ENCODE results near the gene CFAP206. TPM values are rescaled to one million over a fixed set of nuclear protein-coding genes. Genes with fewer than 3 reads are reported as not detected.

CFAP206 gene
- total and polyA plus RNA-seq, 2 donors: 0.05 to 0.43 TPM

DNA sequence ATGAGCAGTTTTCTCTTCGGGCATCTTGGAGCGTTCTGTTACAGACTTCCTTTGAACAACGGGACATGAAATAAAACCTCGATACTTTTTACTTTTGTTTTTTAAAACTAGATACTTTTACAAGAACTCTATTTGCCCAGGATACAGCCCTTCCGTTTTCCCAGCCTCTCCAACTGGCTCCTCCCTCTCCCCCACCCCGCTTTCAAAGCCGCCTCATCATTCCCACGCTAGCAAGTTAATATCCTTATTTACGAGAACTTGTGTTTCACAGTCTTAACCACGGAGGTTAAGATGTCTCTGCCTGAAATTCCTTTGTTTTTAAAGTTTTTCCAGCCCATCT is 241 bp upstream of the CFAP206 start:
- WGBS: 1% methylated on average over 10 of the region's 10 CpGs

DNA sequence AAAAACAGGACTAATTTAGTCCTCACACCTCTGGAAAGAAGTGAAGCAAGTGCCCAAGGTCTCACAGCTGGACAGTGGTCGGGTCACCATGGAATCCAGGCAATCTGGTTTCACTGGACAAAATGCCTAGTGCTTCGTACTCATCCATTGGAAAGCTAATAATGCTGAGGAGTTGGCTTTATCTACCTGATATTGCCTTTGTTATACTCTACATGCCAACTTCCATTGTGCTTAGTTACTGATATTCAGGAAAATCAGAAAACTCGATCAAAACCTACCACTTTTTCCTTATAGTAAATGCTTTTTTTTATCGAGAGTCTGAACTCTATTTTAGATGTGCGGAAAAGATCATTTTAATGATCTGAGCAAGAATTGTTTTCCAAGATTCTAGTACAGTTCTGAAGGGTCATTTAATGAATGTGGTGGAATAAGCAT is 966 bp downstream of the CFAP206 start:
- peaks cover 2 to 6% of the 10 kb centered on the region in 2 donors for H3K4me1 ChIP-seq (ENCODE audit: control insufficient read depth in 2 of 2, insufficient read depth in 2 of 2, low read length in 2 of 2)
- WGBS: 49% methylated on average over 5 of the region's 5 CpGs
- H3K36me3 ChIP-seq (ENCODE audit: control insufficient read depth in 2 of 2, insufficient read depth in 2 of 2, low read length in 1 of 2): no peaks in the 10 kb centered on the region
- H3K27me3 ChIP-seq (ENCODE audit: control insufficient read depth in 2 of 2, insufficient read depth in 1 of 2, low read length in 1 of 2): peaks cover 3 to 16% of the 10 kb centered on the region in 2 donors
- no peaks in the 10 kb centered on the region for H3K9me3 ChIP-seq (ENCODE audit: control insufficient read depth in 2 of 2, insufficient read depth in 1 of 2, low read length in 1 of 2)
- peak overlapping the region; percentile 50 to 71 for H3K4me3 ChIP-seq (ENCODE audit: low read length in 2 of 2)
- peak overlapping the region; percentile 22 to 72 for H3K27ac ChIP-seq (ENCODE audit: low read depth in 1 of 2, low read length in 1 of 2)
- DNase-seq (ENCODE audit: low read depth in 6 of 9, low spot score in 9 of 9): no peak

More for the DNA sequence above, 241 bp upstream of the CFAP206 start:
- H3K27me3 ChIP-seq (ENCODE audit: control insufficient read depth in 2 of 2, insufficient read depth in 1 of 2, low read length in 1 of 2): peaks cover 3 to 16% of the 10 kb centered on the region in 2 donors
- H3K9me3 ChIP-seq (ENCODE audit: control insufficient read depth in 2 of 2, insufficient read depth in 1 of 2, low read length in 1 of 2): no peaks in the 10 kb centered on the region
- H3K27ac ChIP-seq (ENCODE audit: low read depth in 1 of 2, low read length in 1 of 2): no peak overlapping the region
- H3K4me3 ChIP-seq (ENCODE audit: low read length in 2 of 2): peak overlapping the region; percentile 50 to 71
- H3K4me1 ChIP-seq (ENCODE audit: control insufficient read depth in 2 of 2, insufficient read depth in 2 of 2, low read length in 2 of 2): peaks cover 2 to 6% of the 10 kb centered on the region in 2 donors
- DNase-seq (ENCODE audit: low read depth in 6 of 9, low spot score in 9 of 9): no peak
- H3K36me3 ChIP-seq (ENCODE audit: control insufficient read depth in 2 of 2, insufficient read depth in 2 of 2, low read length in 1 of 2): no peaks in the 10 kb centered on the region

DNA sequence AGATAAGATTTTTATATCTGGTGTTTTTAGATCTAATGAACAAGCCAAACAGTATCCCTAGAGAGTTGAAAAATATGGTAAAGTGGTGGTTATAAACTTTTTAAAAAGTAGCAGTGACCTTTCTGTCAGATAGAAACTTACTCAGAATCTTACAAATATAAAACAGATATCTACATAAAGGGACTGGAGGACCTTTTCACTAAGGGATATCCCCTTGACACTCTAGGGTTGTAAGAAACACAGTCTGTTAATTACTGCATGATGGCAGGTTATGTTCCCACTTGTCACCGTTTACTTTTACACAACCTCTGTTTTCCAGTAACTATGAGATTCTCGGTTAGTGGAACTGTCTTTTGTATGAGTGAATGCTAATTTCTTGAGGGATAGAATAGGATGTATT is 11.5 kb downstream of the CFAP206 start:
- H3K27ac ChIP-seq (ENCODE audit: low read depth in 1 of 2, low read length in 1 of 2): no peak overlapping the region
- H3K4me1 ChIP-seq (ENCODE audit: control insufficient read depth in 2 of 2, insufficient read depth in 2 of 2, low read length in 2 of 2): no peaks in the 10 kb centered on the region
- 96% methylated on average over 2 of the region's 2 CpGs for WGBS
- peaks cover 0 to 2% of the 10 kb centered on the region in 2 donors for H3K27me3 ChIP-seq (ENCODE audit: control insufficient read depth in 2 of 2, insufficient read depth in 1 of 2, low read length in 1 of 2)
- H3K4me3 ChIP-seq (ENCODE audit: low read length in 2 of 2): no peak overlapping the region
- no peak for DNase-seq (ENCODE audit: low read depth in 6 of 9, low spot score in 9 of 9)
- H3K36me3 ChIP-seq (ENCODE audit: control insufficient read depth in 2 of 2, insufficient read depth in 2 of 2, low read length in 1 of 2): no peaks in the 10 kb centered on the region
- H3K9me3 ChIP-seq (ENCODE audit: control insufficient read depth in 2 of 2, insufficient read depth in 1 of 2, low read length in 1 of 2): no peaks in the 10 kb centered on the region

DNA sequence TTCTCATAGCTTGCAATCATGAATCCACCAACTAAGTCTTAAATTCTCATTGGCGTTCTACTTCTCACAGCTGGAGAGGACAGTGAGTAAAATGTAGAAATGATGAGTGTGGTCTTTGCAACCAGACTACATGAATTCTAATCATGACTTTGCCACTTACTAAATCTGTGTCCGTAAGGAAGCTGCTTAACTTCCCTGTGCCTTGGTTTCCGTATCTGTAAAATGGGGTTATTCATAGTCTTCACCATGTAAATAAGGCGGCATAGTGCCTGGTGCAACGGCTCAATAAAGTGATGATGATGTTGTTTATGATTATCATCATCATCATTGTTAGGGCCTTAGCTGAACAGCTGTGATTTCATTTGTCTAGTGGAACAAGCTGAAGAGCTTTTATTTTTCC is 12.6 kb downstream of the CFAP206 start:
- no peaks in the 10 kb centered on the region for H3K27me3 ChIP-seq (ENCODE audit: control insufficient read depth in 2 of 2, insufficient read depth in 1 of 2, low read length in 1 of 2)
- H3K9me3 ChIP-seq (ENCODE audit: control insufficient read depth in 2 of 2, insufficient read depth in 1 of 2, low read length in 1 of 2): no peaks in the 10 kb centered on the region
- no peak for DNase-seq (ENCODE audit: low read depth in 6 of 9, low spot score in 9 of 9)
- H3K36me3 ChIP-seq (ENCODE audit: control insufficient read depth in 2 of 2, insufficient read depth in 2 of 2, low read length in 1 of 2): no peaks in the 10 kb centered on the region
- H3K27ac ChIP-seq (ENCODE audit: low read depth in 1 of 2, low read length in 1 of 2): no peak overlapping the region
- no peaks in the 10 kb centered on the region for H3K4me1 ChIP-seq (ENCODE audit: control insufficient read depth in 2 of 2, insufficient read depth in 2 of 2, low read length in 2 of 2)
- 96% methylated on average over 5 of the region's 5 CpGs for WGBS
- no peak overlapping the region for H3K4me3 ChIP-seq (ENCODE audit: low read length in 2 of 2)

DNA sequence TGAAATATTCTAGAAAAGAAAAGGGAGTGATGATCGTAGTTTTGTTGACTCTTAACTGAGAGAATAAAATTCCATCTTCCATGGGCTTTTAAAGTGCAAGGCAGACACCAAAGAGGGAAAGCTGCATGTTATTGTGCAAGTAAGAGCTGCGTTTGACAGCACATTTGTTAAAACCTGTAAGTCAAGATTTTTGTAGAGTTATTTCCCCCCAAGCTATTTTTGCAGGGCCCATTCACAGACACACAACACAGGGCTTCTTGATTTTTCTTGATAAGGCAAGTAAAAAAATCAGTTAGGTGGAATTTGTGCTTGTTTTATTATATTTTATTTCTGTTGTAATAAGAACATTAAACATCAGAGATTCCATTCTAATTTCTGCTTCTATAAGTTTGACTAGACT is 13.8 kb downstream of the CFAP206 start:
- Histone ChIP-seq H3K27ac (ENCODE audit: low read depth in 1 of 2, low read length in 1 of 2) (no peak overlapping the region), H3K36me3 (ENCODE audit: control insufficient read depth in 2 of 2, insufficient read depth in 2 of 2, low read length in 1 of 2) (no peaks in the 10 kb centered on the region), H3K4me3 (ENCODE audit: low read length in 2 of 2) (no peak overlapping the region), H3K27me3 (ENCODE audit: control insufficient read depth in 2 of 2, insufficient read depth in 1 of 2, low read length in 1 of 2) (no peaks in the 10 kb centered on the region), H3K4me1 (ENCODE audit: control insufficient read depth in 2 of 2, insufficient read depth in 2 of 2, low read length in 2 of 2) (no peaks in the 10 kb centered on the region), H3K9me3 (ENCODE audit: control insufficient read depth in 2 of 2, insufficient read depth in 1 of 2, low read length in 1 of 2) (no peaks in the 10 kb centered on the region)
- 79% methylated on average over 2 of the region's 2 CpGs for WGBS
- DNase-seq (ENCODE audit: low read depth in 6 of 9, low spot score in 9 of 9): no peak

DNA sequence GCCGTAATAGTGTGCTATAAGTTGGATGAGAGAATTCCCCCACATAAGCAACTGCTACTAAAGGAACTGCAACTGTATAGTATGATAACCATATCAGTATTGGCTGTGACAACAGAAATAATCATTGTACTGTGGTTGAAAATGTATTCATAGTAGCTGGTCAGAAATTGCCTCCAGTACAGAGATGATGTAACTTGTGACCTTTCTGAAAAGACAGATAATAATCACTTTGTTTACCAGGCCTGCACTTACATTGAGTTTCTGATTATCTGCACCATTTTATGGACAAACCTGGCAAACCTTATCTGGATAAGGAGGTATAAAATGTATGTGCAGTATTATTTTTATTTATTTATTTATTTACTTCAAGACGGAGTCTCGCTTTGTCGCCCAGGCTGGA is 19.0 kb downstream of the CFAP206 start:
- no peak overlapping the region for H3K4me3 ChIP-seq (ENCODE audit: low read length in 2 of 2)
- no peaks in the 10 kb centered on the region for H3K27me3 ChIP-seq (ENCODE audit: control insufficient read depth in 2 of 2, insufficient read depth in 1 of 2, low read length in 1 of 2)
- H3K4me1 ChIP-seq (ENCODE audit: control insufficient read depth in 2 of 2, insufficient read depth in 2 of 2, low read length in 2 of 2): no peaks in the 10 kb centered on the region
- no peaks in the 10 kb centered on the region for H3K9me3 ChIP-seq (ENCODE audit: control insufficient read depth in 2 of 2, insufficient read depth in 1 of 2, low read length in 1 of 2)
- WGBS: 98% methylated on average over 4 of the region's 4 CpGs
- H3K36me3 ChIP-seq (ENCODE audit: control insufficient read depth in 2 of 2, insufficient read depth in 2 of 2, low read length in 1 of 2): no peaks in the 10 kb centered on the region
- no peak for DNase-seq (ENCODE audit: low read depth in 6 of 9, low spot score in 9 of 9)
- no peak overlapping the region for H3K27ac ChIP-seq (ENCODE audit: low read depth in 1 of 2, low read length in 1 of 2)

DNA sequence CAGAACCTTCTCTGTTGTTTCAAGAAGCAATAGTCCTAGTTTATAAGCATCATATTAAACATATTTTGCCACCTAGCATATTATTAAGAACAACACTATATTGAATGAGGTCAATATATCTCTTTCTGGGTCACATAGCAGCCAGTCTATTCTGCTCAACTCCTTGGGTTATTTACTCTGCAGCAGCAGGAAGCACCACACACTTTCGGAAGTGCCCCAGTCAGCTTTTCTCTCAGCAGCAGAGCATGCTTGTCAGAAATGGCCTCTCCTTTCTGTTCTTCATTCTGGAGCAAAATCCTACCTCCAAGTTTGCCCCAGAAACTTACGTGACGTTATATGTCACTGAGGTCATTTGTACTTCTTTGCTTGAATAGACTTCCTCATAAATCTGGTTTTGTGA is 22.7 kb downstream of the CFAP206 start:
- H3K4me3 ChIP-seq (ENCODE audit: low read length in 2 of 2): no peak overlapping the region
- no peaks in the 10 kb centered on the region for H3K36me3 ChIP-seq (ENCODE audit: control insufficient read depth in 2 of 2, insufficient read depth in 2 of 2, low read length in 1 of 2)
- no peaks in the 10 kb centered on the region for H3K4me1 ChIP-seq (ENCODE audit: control insufficient read depth in 2 of 2, insufficient read depth in 2 of 2, low read length in 2 of 2)
- H3K27ac ChIP-seq (ENCODE audit: low read depth in 1 of 2, low read length in 1 of 2): no peak overlapping the region
- no peaks in the 10 kb centered on the region for H3K27me3 ChIP-seq (ENCODE audit: control insufficient read depth in 2 of 2, insufficient read depth in 1 of 2, low read length in 1 of 2)
- DNase-seq (ENCODE audit: low read depth in 6 of 9, low spot score in 9 of 9): no peak
- WGBS: 85% methylated on average over 3 of the region's 3 CpGs
- H3K9me3 ChIP-seq (ENCODE audit: control insufficient read depth in 2 of 2, insufficient read depth in 1 of 2, low read length in 1 of 2): no peaks in the 10 kb centered on the region

DNA sequence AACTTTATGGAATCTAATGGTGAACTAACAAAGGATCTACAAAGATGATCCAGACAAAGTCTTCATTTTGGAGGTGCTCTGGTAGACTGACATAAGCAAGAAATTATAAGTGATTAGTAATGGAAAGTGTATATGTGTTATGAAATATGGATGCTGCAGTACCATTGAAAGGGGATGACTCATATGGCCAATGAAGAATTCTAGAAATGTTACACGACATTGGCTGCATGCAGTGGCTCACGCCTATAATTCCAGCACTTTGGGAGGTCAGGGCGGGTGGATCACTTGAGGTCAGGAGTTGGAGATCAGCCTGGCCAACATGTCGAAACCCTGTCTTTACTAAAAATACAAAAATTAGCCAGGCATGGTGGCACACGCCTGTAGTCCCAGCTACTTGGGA is 23.5 kb downstream of the CFAP206 start:
- Histone ChIP-seq H3K27me3 (ENCODE audit: control insufficient read depth in 2 of 2, insufficient read depth in 1 of 2, low read length in 1 of 2) (no peaks in the 10 kb centered on the region), H3K9me3 (ENCODE audit: control insufficient read depth in 2 of 2, insufficient read depth in 1 of 2, low read length in 1 of 2) (no peaks in the 10 kb centered on the region), H3K4me1 (ENCODE audit: control insufficient read depth in 2 of 2, insufficient read depth in 2 of 2, low read length in 2 of 2) (no peaks in the 10 kb centered on the region), H3K27ac (ENCODE audit: low read depth in 1 of 2, low read length in 1 of 2) (no peak overlapping the region), H3K36me3 (ENCODE audit: control insufficient read depth in 2 of 2, insufficient read depth in 2 of 2, low read length in 1 of 2) (no peaks in the 10 kb centered on the region), H3K4me3 (ENCODE audit: low read length in 2 of 2) (no peak overlapping the region)
- WGBS: 94% methylated on average over 5 of the region's 5 CpGs
- no peak for DNase-seq (ENCODE audit: low read depth in 6 of 9, low spot score in 9 of 9)

DNA sequence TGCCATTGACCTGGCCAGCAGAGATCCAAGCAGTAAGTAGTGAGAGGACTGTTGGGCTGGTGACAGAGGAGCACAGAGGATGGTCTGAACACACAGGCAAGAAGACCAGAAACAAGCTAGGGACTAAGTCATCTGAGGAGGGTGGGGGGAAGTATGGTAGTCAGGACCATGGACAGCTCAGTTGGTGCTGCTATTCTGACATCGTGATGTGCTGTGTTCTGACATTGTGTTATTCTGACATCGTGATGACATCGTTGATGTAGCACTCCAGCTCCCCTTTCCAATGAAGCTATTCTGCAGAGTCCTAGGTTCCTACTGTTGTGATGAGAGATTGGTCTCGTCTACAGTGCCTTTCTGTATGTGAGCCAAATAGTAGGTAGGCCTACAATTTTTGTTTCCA is 28.7 kb downstream of the CFAP206 start:
- DNase-seq (ENCODE audit: low read depth in 6 of 9, low spot score in 9 of 9): peak; percentile 54 to 90 (median 83)

DNA sequence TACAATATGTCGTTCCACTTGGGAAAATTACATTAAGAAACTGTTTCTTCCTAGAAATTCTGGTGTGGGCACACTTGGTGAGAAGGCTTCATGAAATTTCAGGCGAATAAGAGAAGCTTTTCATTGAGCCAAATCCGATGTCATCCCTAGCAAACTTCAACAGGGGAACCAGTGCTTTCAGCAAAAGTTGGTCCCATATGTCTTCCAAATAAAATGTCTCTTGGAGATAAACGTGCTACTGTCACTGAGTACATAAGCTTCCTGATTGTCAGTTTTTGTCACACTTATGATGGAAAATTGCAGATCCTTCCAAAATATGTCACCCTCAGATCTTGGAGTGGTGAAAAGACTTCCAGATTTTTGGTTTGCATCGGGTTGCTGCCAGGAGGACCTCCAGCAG is 33.9 kb downstream of the CFAP206 start:
- WGBS: 88% methylated on average over 5 of the region's 5 CpGs
- H3K27me3 ChIP-seq (ENCODE audit: control insufficient read depth in 2 of 2, insufficient read depth in 1 of 2, low read length in 1 of 2): no peaks in the 10 kb centered on the region
- no peak for DNase-seq (ENCODE audit: low read depth in 6 of 9, low spot score in 9 of 9)
- no peaks in the 10 kb centered on the region for H3K4me1 ChIP-seq (ENCODE audit: control insufficient read depth in 2 of 2, insufficient read depth in 2 of 2, low read length in 2 of 2)
- no peaks in the 10 kb centered on the region for H3K9me3 ChIP-seq (ENCODE audit: control insufficient read depth in 2 of 2, insufficient read depth in 1 of 2, low read length in 1 of 2)
- H3K36me3 ChIP-seq (ENCODE audit: control insufficient read depth in 2 of 2, insufficient read depth in 2 of 2, low read length in 1 of 2): no peaks in the 10 kb centered on the region
- H3K27ac ChIP-seq (ENCODE audit: low read depth in 1 of 2, low read length in 1 of 2): no peak overlapping the region
- no peak overlapping the region for H3K4me3 ChIP-seq (ENCODE audit: low read length in 2 of 2)

More for the DNA sequence above, 28.7 kb downstream of the CFAP206 start:
- no peaks in the 10 kb centered on the region for H3K9me3 ChIP-seq (ENCODE audit: control insufficient read depth in 2 of 2, insufficient read depth in 1 of 2, low read length in 1 of 2)
- no peaks in the 10 kb centered on the region for H3K4me1 ChIP-seq (ENCODE audit: control insufficient read depth in 2 of 2, insufficient read depth in 2 of 2, low read length in 2 of 2)
- H3K27ac ChIP-seq (ENCODE audit: low read depth in 1 of 2, low read length in 1 of 2): no peak overlapping the region
- H3K4me3 ChIP-seq (ENCODE audit: low read length in 2 of 2): no peak overlapping the region
- no peaks in the 10 kb centered on the region for H3K27me3 ChIP-seq (ENCODE audit: control insufficient read depth in 2 of 2, insufficient read depth in 1 of 2, low read length in 1 of 2)
- WGBS: 18% methylated on average over 4 of the region's 4 CpGs
- no peaks in the 10 kb centered on the region for H3K36me3 ChIP-seq (ENCODE audit: control insufficient read depth in 2 of 2, insufficient read depth in 2 of 2, low read length in 1 of 2)

All from thymus (tissue), 11 donors.